Panc1 (cell line): ENCODE measurements around the gene VSIG10L2. TPM values are rescaled to one million over a fixed set of nuclear protein-coding genes. Genes with fewer than 3 reads are reported as not detected.

Experiments used
- ATAC-seq: fragments of 200-7000 bp; cut with Tn5 transposase; 2 replicates; pipeline ENCODE4 v1.9.1; 2020; ENCODE audit warnings: mild to moderate bottlenecking, moderate library complexity
- BruUV-seq: library from RNA; stranded (reverse); fragments of 400-500 nt; replicated peaks from 2 replicates; lab custom pipeline; 2021; lab: Mats Ljungman, UMichigan
- CTCF ChIA-PET: fragments of 300-600 bp; sonication (Branson Sonifier 250); formaldehyde crosslinking; loops from one replicate; lab custom pipeline; 2022; ENCODE audit warnings: antibody characterized with exemption; lab: Charles Lee
- POLR2A ChIA-PET: fragments of 300-600 bp; sonication (Branson Sonifier 250); formaldehyde crosslinking; loops from one replicate; lab custom pipeline; 2022; ENCODE audit warnings: antibody characterized with exemption; lab: Charles Lee
- DNase-seq: peaks from one replicate; pipeline ENCODE4 v3.0.0-alpha.2; 2010; ENCODE audit warnings: low read depth, low spot score
- H3K27ac ChIP-seq: 2 replicates; pipeline ENCODE4 v1.5.1; 2011; ENCODE audit warnings: mild to moderate bottlenecking, low read length, inconsistent platforms
- H3K27me3 ChIP-seq: fragments of 200-500 bp; sonication (Bioruptor generic); 2 replicates; pipeline ENCODE4 v1.6.0; 2014; ENCODE audit warnings: low read length, inconsistent platforms; ENCODE audit not compliant: control insufficient read depth, insufficient read depth
- H3K36me3 ChIP-seq: fragments of 200-500 bp; sonication (Bioruptor generic); 2 replicates; pipeline ENCODE4 v1.5.1; 2014; ENCODE audit warnings: inconsistent platforms, mild to moderate bottlenecking, low read length, moderate library complexity; ENCODE audit not compliant: control insufficient read depth, insufficient read depth
- H3K4me1 ChIP-seq: 2 replicates; pipeline ENCODE4 v1.5.1; 2011; ENCODE audit warnings: inconsistent platforms, mild to moderate bottlenecking, low read length, moderate library complexity; ENCODE audit not compliant: control insufficient read depth, insufficient read depth
- H3K4me3 ChIP-seq, 2 experiments: 2 replicates each; pipeline ENCODE4 v1.5.1; 2011 to 2012; ENCODE audit warnings: low read depth in 2 of 2, low read length in 2 of 2, mild to moderate bottlenecking in 2 of 2, inconsistent platforms in 1 of 2, moderate library complexity in 1 of 2
- H3K9me3 ChIP-seq: fragments of 200-500 bp; sonication (Bioruptor generic); 2 replicates; pipeline ENCODE4 v1.5.1; 2014; ENCODE audit warnings: low read depth, mild to moderate bottlenecking, inconsistent platforms, low read length, moderate library complexity; ENCODE audit not compliant: control insufficient read depth, insufficient read depth
- CTCF ChIP-seq: fragments of 450-650 bp; IDR thresholded peaks from 2 replicates; pipeline ENCODE4 v1.5.1; 2017; ENCODE audit warnings: mild to moderate bottlenecking
- POLR2AphosphoS5 ChIP-seq: IDR thresholded peaks from 2 replicates; pipeline ENCODE4 v1.6.1; 2012; ENCODE audit warnings: mild to moderate bottlenecking, low read depth, low read length, moderate library complexity
- REST ChIP-seq, 2 experiments: IDR thresholded peaks; 2 replicates each; pipeline ENCODE4 v1.6.1; 2011 to 2012; ENCODE audit warnings: low read depth in 2 of 2, control low read depth in 1 of 2, low read length in 1 of 2, mild to moderate bottlenecking in 1 of 2, moderate library complexity in 1 of 2; ENCODE audit not compliant: insufficient read depth in 1 of 2
- SIN3A ChIP-seq: IDR thresholded peaks from 2 replicates; pipeline ENCODE4 v1.6.1; 2012; ENCODE audit warnings: low read depth, mild to moderate bottlenecking, low read length, moderate library complexity, borderline replicate concordance; ENCODE audit not compliant: insufficient read depth
- TCF7L2 ChIP-seq: IDR thresholded peaks from 2 replicates; pipeline ENCODE4 v1.6.1; 2011; ENCODE audit warnings: mild to moderate bottlenecking, low read depth, low read length, inconsistent platforms
- in situ Hi-C: cut with HindIII; loops from 2 replicates; pipeline ENCODE4 v1.10.0; 2016; ENCODE audit warnings: low sequenced_read_pairs, low pct_unique_long_range_greater_than_20kb
- intact Hi-C: fragments of 100-400 bp; cut with micrococcal nuclease; formaldehyde crosslinking; loops from one replicate; pipeline ENCODE4 v1.10.0; 2022; ENCODE audit not compliant: unreplicated experiment
- total RNA-seq: library from RNA; stranded (reverse); gene quantifications from one replicate; pipeline ENCODE4 v1.2.1, GENCODE V29; 2021; ENCODE audit not compliant: unreplicated experiment

VSIG10L2 gene
- total RNA-seq, 1 experiment from 2014 or later: not detected

GRCh38 chr11:125998267-125998666, 52.4 kb downstream of the VSIG10L2 start:
- no peaks in the 10 kb centered on the region for H3K27me3 ChIP-seq
- TF ChIP-seq REST (IDR thresholded peaks at IDR 0.05; ENCODE audit: insufficient read depth in 1 of 2, low read depth in 2 of 2, low read length in 1 of 2): no peak
- TF ChIP-seq SIN3A: no peak
- no peak for TF ChIP-seq POLR2AphosphoS5
- TF ChIP-seq CTCF: no peak
- TF ChIP-seq TCF7L2: no peak
- in situ Hi-C loops (no loop called here), intact Hi-C loops (no loop called here)
- no peaks in the 10 kb centered on the region for H3K9me3 ChIP-seq
- H3K27ac ChIP-seq: no peak overlapping the region
- POLR2A ChIA-PET: interaction anchor here (0.6 kb wide), 1 partner anchor 128 kb away, joined by 3 read pairs; no protein-coding TSS in a partner anchor
- H3K4me3 ChIP-seq: no peak overlapping the region
- BruUV-seq: no TSS peak
- ATAC-seq: no peak
- H3K4me1 ChIP-seq: no peaks in the 10 kb centered on the region
- CTCF ChIA-PET: no interaction called here
- H3K36me3 ChIP-seq: no peaks in the 10 kb centered on the region
- no peak for DNase-seq

- ChIA-PET POLR2A (no interaction called here), CTCF (no interaction called here)
- Histone ChIP-seq H3K9me3 (no peaks in the 10 kb centered on the region), H3K36me3 (no peaks in the 10 kb centered on the region), H3K27me3 (no peaks in the 10 kb centered on the region), H3K27ac (no peak overlapping the region), H3K4me1 (no peaks in the 10 kb centered on the region), H3K4me3 (no peak overlapping the region)
- DNase-seq (no peak), ATAC-seq (no peak)
- no peak for TF ChIP-seq TCF7L2
- TF ChIP-seq SIN3A: no peak
- no peak for TF ChIP-seq POLR2AphosphoS5
- TF ChIP-seq REST (IDR thresholded peaks at IDR 0.05; ENCODE audit: insufficient read depth in 1 of 2, low read depth in 2 of 2, low read length in 1 of 2): no peak
- TF ChIP-seq CTCF: no peak
- BruUV-seq: no TSS peak
- intact Hi-C loops: no loop called here
- in situ Hi-C loops: no loop called here
Observed at GRCh38 chr11:125999234-125999880, 53.5 kb downstream of the VSIG10L2 start.
